Suppressor macrophage treated with lipopolysaccharide for 4 hours (primary cell): ENCODE measurements around the gene MC1R.

Source experiments
- DNase-seq: peaks from one replicate; pipeline ENCODE4 v3.0.0-alpha.2; 2020

MC1R gene

GRCh38 chr16:89897204-89897603 is 21.5 kb upstream of the MC1R start:
- DNase-seq, result no peak

GRCh38 chr16:89898201-89898967 is 20.3 kb upstream of the MC1R start:
- no peak for DNase-seq

- DNase-seq, result no peak
Observed at GRCh38 chr16:89899879-89900481, 18.7 kb upstream of the MC1R start.

GRCh38 chr16:89900885-89901284 is 17.8 kb upstream of the MC1R start:
- no peak for DNase-seq

- DNase-seq, result no peak
Observed at GRCh38 chr16:89902980-89903379, 15.7 kb upstream of the MC1R start.

GRCh38 chr16:89903908-89904515 is 14.7 kb upstream of the MC1R start:
- no peak for DNase-seq

GRCh38 chr16:89904606-89905510 is 13.8 kb upstream of the MC1R start:
- no peak for DNase-seq

GRCh38 chr16:89905511-89906139 is 13.0 kb upstream of the MC1R start:
- DNase-seq, result no peak

- no peak for DNase-seq
Observed at GRCh38 chr16:89906140-89907025, 12.3 kb upstream of the MC1R start.

- DNase-seq, result no peak
Observed at GRCh38 chr16:89907055-89907814, 11.4 kb upstream of the MC1R start.

- DNase-seq, result no peak
Observed at GRCh38 chr16:89908236-89908635, 10.4 kb upstream of the MC1R start.

GRCh38 chr16:89909777-89910716 is 8.6 kb upstream of the MC1R start:
- DNase-seq, result peak; percentile 91

- DNase-seq, result no peak
Observed at GRCh38 chr16:89910717-89911354, 7.8 kb upstream of the MC1R start.

- no peak for DNase-seq
Observed at GRCh38 chr16:89911375-89911774, 7.3 kb upstream of the MC1R start.

GRCh38 chr16:89912143-89912542 is 6.5 kb upstream of the MC1R start:
- DNase-seq, result no peak

- no peak for DNase-seq
Observed at GRCh38 chr16:89912627-89913026, 6.0 kb upstream of the MC1R start.

GRCh38 chr16:89913408-89914387 is 5.0 kb upstream of the MC1R start:
- DNase-seq, result no peak
